Measurements from ENCODE around the gene GLIPR2. TPM values are rescaled to one million over a fixed set of nuclear protein-coding genes. Genes with fewer than 3 reads are reported as not detected.

Gene GLIPR2
- polyA plus RNA-seq, 1 donor from 2014 or later: 8.0 TPM

DNA sequence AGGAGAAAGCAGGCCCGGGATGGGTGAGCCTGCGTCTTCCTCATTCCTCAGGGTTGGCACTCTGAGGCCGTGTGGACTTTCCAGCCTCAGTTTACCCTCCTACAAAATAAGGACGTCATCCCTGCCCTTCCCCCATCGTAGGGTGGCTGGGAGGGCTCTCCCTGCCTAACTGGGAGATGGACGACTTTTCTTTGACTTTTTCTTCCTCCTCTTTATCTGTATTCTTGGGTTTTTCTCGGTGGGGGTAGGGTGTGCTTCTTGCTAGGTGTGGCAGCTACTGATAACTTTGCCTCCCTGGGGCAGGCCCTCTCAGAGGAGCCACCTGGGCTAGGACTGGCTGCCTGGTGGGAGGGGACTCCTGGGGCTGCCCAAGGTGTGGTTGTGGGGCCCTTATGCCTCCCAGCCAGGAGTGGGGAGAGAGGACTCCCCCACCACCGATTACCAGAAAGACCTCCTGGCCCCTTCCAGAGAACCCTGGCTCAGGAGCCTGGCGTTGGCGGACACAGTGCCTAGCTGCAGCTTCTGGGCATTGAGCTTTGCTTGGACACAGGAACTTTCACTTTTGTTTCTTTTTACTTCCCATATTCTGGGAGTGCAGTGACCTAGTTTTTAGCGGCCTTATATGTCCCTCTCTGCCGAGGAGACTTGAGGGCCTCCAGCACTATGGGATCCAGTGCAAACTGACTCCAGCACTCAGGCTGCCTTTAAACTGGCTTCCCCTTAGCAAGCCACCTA is 6.1 kb downstream of the GLIPR2 start:
- Histone ChIP-seq H3K27ac (ENCODE audit: low read length) (no peak overlapping the region), H3K79me2 (replicated peaks; ENCODE audit: insufficient read depth, low read length) (no peaks in the 10 kb centered on the region), H3K4me2 (ENCODE audit: low read length) (no peak overlapping the region), H3K36me3 (ENCODE audit: insufficient read depth, low read length) (no peaks in the 10 kb centered on the region), H3K9ac (ENCODE audit: low read length) (no peak overlapping the region), H4K20me1 (ENCODE audit: insufficient read depth) (no peaks in the 10 kb centered on the region), H3K4me3 (ENCODE audit: low read length) (no peak overlapping the region), H3K27me3 (ENCODE audit: insufficient read depth, low read depth, low read length) (peaks cover 4% of the 10 kb centered on the region), H3K9me3 (ENCODE audit: low read length) (no peaks in the 10 kb centered on the region), H3F3A (ENCODE audit: insufficient read depth, low read length, poor library complexity, severe bottlenecking) (no peaks in the 10 kb centered on the region), H2AFZ (ENCODE audit: low read depth, low read length) (no peak overlapping the region), H3K9me2 (ENCODE audit: insufficient read depth, low read length) (no peaks in the 10 kb centered on the region)
- TF ChIP-seq SMC3 (conservative IDR thresholded peaks at IDR 0.05; ENCODE audit: poor library complexity): no peak
- TF ChIP-seq, protein P1, sequence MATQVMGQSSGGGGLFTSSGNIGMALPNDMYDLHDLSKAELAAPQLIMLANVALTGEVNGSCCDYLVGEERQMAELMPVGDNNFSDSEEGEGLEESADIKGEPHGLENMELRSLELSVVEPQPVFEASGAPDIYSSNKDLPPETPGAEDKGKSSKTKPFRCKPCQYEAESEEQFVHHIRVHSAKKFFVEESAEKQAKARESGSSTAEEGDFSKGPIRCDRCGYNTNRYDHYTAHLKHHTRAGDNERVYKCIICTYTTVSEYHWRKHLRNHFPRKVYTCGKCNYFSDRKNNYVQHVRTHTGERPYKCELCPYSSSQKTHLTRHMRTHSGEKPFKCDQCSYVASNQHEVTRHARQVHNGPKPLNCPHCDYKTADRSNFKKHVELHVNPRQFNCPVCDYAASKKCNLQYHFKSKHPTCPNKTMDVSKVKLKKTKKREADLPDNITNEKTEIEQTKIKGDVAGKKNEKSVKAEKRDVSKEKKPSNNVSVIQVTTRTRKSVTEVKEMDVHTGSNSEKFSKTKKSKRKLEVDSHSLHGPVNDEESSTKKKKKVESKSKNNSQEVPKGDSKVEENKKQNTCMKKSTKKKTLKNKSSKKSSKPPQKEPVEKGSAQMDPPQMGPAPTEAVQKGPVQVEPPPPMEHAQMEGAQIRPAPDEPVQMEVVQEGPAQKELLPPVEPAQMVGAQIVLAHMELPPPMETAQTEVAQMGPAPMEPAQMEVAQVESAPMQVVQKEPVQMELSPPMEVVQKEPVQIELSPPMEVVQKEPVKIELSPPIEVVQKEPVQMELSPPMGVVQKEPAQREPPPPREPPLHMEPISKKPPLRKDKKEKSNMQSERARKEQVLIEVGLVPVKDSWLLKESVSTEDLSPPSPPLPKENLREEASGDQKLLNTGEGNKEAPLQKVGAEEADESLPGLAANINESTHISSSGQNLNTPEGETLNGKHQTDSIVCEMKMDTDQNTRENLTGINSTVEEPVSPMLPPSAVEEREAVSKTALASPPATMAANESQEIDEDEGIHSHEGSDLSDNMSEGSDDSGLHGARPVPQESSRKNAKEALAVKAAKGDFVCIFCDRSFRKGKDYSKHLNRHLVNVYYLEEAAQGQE (IDR thresholded peaks at IDR 0.05; ENCODE audit: borderline replicate concordance): no peak
- no peak for TF ChIP-seq EP300 (conservative IDR thresholded peaks at IDR 0.05; ENCODE audit: poor library complexity, severe bottlenecking)
- TF ChIP-seq EZH2 (IDR thresholded peaks at IDR 0.05; ENCODE audit: borderline replicate concordance, insufficient read depth, low read length, poor library complexity, severe bottlenecking): no peak
- TF ChIP-seq, protein P2, sequence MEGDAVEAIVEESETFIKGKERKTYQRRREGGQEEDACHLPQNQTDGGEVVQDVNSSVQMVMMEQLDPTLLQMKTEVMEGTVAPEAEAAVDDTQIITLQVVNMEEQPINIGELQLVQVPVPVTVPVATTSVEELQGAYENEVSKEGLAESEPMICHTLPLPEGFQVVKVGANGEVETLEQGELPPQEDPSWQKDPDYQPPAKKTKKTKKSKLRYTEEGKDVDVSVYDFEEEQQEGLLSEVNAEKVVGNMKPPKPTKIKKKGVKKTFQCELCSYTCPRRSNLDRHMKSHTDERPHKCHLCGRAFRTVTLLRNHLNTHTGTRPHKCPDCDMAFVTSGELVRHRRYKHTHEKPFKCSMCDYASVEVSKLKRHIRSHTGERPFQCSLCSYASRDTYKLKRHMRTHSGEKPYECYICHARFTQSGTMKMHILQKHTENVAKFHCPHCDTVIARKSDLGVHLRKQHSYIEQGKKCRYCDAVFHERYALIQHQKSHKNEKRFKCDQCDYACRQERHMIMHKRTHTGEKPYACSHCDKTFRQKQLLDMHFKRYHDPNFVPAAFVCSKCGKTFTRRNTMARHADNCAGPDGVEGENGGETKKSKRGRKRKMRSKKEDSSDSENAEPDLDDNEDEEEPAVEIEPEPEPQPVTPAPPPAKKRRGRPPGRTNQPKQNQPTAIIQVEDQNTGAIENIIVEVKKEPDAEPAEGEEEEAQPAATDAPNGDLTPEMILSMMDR (IDR thresholded peaks at IDR 0.05; ENCODE audit: poor library complexity, severe bottlenecking): no peak
- TF ChIP-seq MXI1 (conservative IDR thresholded peaks at IDR 0.05; ENCODE audit: poor library complexity, severe bottlenecking): no peak
- TF ChIP-seq RAD21 (conservative IDR thresholded peaks at IDR 0.05): no peak
- no peak for TF ChIP-seq TAF1 (IDR thresholded peaks at IDR 0.05; ENCODE audit: low read depth)
- no peak for TF ChIP-seq POLR2AphosphoS5 (IDR thresholded peaks at IDR 0.05)

DNA sequence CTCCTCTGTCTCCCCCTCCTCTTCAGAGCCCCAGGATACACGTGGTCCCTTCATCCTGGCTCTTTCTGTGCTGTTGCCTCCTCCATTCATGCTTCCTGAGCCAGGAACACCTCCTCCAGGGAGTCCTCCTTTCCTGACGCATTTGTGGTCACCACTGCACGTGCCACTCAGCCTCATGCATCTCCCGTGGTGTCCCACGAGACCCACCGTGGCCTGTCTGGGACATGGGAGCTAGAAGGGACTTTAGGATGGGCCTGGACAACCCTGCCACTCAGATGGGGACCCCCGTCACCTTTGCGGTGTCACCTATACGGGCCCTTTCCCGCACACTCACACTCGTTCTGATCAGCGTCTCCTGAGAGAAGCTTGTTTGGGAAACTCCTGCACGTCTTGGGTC is 6.7 kb downstream of the GLIPR2 start:
- H3K9me3 ChIP-seq (ENCODE audit: low read length): no peaks in the 10 kb centered on the region
- no peaks in the 10 kb centered on the region for H3K79me2 ChIP-seq (replicated peaks; ENCODE audit: insufficient read depth, low read length)
- no peak overlapping the region for H3K4me3 ChIP-seq (ENCODE audit: low read length)
- no peaks in the 10 kb centered on the region for H3K36me3 ChIP-seq (ENCODE audit: insufficient read depth, low read length)
- H3K27ac ChIP-seq (ENCODE audit: low read length): no peak overlapping the region
- no peak overlapping the region for H3K4me2 ChIP-seq (ENCODE audit: low read length)
- no peaks in the 10 kb centered on the region for H3K27me3 ChIP-seq (ENCODE audit: insufficient read depth, low read depth, low read length)
- no peaks in the 10 kb centered on the region for H3F3A ChIP-seq (ENCODE audit: insufficient read depth, low read length, poor library complexity, severe bottlenecking)
- no peaks in the 10 kb centered on the region for H4K20me1 ChIP-seq (ENCODE audit: insufficient read depth)
- H2AFZ ChIP-seq (ENCODE audit: low read depth, low read length): no peak overlapping the region
- no peaks in the 10 kb centered on the region for H3K9me2 ChIP-seq (ENCODE audit: insufficient read depth, low read length)
- no peak overlapping the region for H3K9ac ChIP-seq (ENCODE audit: low read length)
- TF ChIP-seq TAF1 (IDR thresholded peaks at IDR 0.05; ENCODE audit: low read depth) (no peak), POLR2AphosphoS5 (IDR thresholded peaks at IDR 0.05) (no peak), MXI1 (conservative IDR thresholded peaks at IDR 0.05; ENCODE audit: poor library complexity, severe bottlenecking) (no peak), EZH2 (IDR thresholded peaks at IDR 0.05; ENCODE audit: borderline replicate concordance, insufficient read depth, low read length, poor library complexity, severe bottlenecking) (no peak), EP300 (conservative IDR thresholded peaks at IDR 0.05; ENCODE audit: poor library complexity, severe bottlenecking) (no peak)

All from neural cell (in vitro differentiated cells).